HL-60/S4 treated with phorbol 12-myristate 13-acetate at 8.2 ng/mL for 4 days and 3 days (cell line): ENCODE data around the gene BTRC.

Experiments used
- in situ Hi-C: fragments of 300-500 bp; cut with MboI; formaldehyde crosslinking; loops from 2 replicates; pipeline ENCODE4 v1.15.0; 2022; ENCODE audit warnings: low sequenced_read_pairs

The BTRC gene

DNA sequence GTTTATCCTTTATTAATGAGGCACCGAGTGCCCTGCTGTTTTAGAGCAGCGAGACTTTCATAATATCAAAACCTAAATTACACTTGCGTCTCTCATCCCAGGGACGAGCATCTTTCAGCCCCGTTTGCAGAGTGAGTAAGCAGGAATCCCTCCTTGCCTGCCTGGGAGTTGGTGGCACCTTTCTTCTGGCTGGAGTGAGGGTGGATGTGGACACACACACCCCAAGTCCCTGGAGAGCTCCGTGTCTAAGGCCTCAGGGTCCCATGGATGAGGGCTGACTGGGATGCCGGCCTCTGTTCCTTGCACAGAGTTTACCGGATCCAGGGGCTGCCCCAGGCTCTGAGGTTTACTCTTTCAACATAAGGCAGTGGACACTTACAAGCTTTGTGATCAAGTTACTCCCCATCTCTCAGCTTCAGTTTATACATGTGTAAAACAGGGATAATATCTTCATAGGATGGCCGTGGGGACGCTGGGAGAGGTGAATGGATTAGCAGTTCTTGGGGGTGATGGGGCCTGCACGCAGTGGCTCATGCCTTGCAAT is 209.6 kb downstream of the BTRC start:
- in situ Hi-C loops: loop anchor here (25.0 kb wide), 1 partner anchor 351 kb away; no protein-coding TSS in a partner anchor

DNA sequence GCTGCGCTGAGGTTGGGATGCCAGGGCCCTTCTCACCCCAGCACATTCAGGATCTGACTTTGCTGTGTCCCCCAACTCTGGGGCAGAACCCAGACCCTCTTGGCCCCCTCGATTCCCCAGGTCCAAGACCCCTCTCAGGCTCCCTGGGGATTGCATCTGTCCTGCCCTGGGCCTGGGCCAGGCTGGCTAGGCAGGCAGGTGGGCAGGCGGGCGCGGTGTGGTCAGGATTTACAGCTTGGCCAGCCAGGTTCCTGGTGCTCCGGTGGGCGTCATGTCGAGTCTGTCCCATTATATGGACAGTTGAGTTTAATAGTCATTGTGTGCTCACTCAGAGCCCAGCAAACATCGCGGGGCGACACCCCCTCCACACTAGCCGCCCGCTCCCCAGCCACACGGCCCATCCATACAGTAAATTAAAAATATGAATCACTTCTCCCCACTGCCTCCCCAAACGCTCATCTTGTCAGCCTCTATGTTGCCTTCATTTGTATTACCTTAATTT is 210.6 kb downstream of the BTRC start:
- in situ Hi-C loops: loop anchor here (25.0 kb wide), 1 partner anchor 352 kb away; no protein-coding TSS in a partner anchor

DNA sequence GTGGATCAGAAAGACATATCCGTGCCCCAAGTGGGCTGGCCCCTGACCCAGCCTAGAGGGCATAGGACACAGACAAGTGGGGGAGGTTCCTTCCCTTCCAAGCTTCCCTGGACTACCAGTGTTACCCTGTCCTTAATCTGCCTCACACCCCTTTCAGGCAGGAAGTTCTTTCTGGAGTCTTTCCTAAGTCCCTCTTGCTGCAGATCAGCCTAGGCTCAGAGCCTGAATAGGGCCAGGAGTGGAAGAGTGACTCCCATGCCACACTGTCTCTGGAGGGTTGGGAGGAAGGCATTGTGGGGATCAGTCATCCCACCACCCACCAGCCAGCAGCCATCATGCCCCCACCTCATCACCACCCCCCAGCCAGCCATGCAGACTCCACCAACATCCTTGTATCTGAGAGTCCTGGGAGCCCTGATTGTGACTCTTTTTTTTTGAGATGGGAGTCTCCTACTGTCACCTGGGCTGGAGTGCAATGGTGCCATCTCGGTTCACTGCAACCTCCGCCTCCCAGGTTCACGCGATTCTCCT is 211.5 kb downstream of the BTRC start:
- in situ Hi-C loops: loop anchor here (25.0 kb wide), 1 partner anchor 353 kb away; no protein-coding TSS in a partner anchor

DNA sequence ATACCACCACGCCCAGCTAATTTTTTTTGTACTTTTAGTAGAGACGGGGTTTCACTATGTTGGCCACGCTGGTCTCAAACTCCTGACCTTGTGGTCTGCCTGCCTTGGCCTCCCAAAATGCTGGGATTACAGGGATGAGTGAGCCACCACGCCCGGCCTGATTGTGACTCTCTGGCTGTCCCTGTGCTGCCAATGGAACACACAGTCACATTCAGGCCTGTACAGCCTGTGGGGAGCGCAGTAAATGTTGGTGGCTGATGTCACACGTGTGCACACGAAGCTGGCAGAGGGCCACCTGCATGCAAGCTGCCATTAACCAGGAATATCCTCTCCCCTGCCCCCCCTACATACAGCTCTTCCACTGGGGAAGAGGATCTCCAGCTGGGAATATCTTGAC is 212.0 kb downstream of the BTRC start:
- in situ Hi-C loops: loop anchor here (25.0 kb wide), 1 partner anchor 354 kb away; no protein-coding TSS in a partner anchor

DNA sequence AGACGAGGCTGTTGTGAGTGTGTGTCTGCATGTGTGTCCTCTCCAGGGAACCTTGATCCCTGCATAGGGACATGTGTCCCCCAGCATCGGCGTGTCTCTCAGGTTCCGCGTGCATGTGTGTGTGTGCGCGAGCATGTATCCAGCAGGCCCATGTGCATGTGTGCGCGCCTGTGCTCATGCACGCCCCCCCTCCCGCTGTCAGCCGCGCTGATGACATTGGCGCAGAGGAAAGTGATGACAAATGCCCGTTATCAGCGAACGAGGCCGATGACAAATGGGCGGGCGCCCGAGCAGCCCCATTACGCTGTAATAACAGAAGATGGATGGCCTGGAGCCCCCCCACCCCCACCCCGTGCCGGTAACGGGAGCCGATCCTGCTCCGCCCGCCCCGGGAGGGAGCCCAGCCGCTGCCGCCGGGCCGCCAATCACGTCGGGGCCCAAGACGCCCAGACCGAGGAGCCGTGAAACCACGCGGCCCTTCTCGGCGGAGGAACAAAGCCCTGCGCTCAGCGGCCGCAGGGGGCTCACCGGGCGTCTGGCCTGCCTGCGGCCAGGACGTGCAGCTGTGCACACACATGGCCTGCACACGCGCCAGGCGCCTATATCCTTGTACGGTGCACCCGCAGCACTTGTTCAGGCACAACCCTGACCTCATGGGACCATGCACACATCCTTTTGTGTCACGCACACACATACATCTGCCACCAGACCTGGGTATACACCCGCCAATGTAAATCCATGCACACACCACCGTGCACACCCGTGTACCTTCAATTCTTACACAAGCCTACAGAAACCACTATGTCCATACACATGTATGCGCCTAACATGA is 212.6 kb downstream of the BTRC start:
- in situ Hi-C loops: loop anchor here (25.0 kb wide), 1 partner anchor 354 kb away; no protein-coding TSS in a partner anchor

DNA sequence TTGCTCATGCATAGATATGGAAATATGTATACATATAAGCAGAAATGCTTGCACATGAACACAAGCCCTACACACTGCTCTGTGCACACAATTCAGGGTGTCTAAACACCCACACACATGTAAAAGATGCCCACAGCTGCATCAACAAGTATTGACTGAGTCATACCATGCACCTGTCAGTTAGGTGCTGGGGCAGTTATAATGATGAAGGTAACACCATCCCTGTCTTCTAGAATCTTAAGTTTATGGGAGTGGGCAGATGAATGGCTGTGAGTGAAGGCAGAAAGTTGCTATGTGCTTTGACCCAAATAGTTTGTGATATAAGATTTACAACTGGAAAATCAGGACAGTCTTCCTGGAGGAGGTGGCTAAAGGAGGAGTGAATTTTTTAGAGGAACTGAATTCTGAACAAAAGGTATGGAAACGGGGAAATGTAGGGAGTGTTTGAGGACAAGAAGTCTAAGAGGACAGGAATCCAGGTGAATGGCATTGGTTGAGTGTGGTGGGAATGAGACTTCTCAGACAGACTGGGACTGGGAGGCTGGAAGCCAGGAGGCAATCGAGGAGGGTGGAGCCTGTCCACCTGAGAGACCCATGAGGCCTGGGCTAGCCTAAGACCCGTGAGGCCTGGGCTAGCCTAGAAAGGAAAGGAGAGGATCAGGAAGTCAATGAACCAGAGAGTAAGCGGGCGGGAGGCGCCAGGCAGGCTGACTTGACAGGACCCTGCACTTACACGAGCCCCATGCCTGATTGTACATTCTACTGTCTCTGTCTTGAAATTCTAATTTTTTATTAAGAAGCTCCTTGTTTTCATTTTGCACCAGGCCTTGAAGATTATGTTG is 213.4 kb downstream of the BTRC start:
- in situ Hi-C loops: loop anchor here (25.0 kb wide), 1 partner anchor 355 kb away; no protein-coding TSS in a partner anchor

DNA sequence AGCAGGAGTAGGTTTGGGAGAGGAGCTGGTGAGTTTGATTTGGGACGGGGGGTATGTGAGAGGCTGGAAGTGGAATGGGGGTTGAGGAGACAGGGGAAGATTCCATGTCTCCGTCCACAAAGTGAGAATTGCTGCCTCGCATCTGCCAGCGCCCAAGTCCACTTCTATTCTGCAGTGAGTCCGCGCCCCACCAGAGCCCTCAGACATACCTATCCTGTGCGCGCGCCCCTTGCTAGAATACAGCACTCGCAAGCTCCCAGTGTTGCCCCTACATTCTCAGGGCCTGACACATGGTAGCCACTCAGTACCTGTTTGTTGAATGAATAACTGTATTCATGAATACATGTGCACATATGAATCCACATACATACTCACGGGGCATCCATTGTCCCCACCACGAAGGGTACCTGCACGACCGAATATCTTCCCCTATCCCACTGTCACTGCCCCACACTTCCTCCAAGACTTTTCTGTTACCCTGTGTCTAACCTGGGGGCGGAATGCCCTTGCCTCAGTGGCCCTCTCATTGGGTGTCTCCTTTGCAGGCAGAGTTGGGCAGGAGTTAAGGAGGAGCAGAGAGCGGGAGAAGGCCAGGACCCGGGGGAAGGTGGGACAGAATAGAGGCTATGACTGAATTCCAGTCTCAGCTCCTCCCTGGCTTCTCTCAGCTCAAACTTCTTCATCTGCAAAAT is 214.2 kb downstream of the BTRC start:
- in situ Hi-C loops: loop anchor here (25.0 kb wide), 1 partner anchor 356 kb away; no protein-coding TSS in a partner anchor

DNA sequence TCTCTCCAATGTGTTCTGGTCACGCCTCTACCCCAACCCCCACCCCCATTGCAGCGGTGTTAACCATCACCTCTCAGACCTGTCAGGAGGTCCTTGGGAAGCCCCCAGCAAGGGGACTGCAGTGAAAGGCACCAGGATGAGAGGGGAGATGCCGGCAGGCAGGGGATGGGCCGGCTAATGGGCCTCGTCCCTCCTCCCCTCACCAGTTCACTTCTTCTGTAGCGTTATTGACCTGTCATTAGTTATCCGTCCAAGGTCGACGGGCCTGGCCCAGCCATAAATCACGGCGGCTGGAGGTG is 215.3 kb downstream of the BTRC start:
- in situ Hi-C loops: loop anchor here (25.0 kb wide), 1 partner anchor 357 kb away; no protein-coding TSS in a partner anchor

DNA sequence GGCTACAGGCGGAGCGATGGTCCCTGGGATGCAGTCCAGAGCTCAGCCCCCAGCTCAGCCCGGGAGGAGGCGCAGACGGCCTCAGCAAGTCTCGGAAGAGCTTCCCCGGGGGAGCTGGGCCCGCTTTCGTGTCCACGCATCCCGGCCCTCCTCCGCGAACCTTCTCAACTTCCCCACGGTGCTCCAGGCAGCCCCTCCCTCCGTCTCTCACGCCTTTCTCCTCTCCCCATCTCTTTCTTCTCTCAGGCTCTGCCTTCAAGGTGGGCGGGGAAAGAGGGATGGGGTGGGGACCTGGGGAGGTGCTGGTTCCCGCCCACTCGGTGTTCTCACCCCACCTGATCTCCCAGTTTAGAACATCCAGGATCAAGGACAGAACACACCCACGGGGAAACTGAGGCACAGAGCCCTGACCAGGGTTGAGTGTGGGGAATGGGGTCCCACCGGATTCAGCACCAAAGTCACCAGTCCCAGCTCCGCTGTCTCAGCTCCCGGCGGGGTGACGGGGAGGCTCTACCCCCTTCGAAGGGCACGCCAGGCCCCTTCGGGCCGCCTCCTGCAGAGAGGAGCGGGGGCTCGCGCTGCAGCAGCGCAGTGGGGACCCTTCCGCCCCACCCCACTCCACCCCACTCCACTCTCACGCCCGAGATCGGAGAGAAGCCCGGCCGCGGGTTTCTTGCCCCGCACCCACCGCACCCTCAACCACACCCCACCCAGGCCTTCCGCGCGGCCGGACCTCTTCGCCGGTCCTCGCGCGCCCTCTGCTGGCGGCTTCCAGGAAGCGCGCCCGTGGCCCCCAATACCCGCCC is 215.9 kb downstream of the BTRC start:
- in situ Hi-C loops: loop anchor here (25.0 kb wide), 1 partner anchor 358 kb away; no protein-coding TSS in a partner anchor

DNA sequence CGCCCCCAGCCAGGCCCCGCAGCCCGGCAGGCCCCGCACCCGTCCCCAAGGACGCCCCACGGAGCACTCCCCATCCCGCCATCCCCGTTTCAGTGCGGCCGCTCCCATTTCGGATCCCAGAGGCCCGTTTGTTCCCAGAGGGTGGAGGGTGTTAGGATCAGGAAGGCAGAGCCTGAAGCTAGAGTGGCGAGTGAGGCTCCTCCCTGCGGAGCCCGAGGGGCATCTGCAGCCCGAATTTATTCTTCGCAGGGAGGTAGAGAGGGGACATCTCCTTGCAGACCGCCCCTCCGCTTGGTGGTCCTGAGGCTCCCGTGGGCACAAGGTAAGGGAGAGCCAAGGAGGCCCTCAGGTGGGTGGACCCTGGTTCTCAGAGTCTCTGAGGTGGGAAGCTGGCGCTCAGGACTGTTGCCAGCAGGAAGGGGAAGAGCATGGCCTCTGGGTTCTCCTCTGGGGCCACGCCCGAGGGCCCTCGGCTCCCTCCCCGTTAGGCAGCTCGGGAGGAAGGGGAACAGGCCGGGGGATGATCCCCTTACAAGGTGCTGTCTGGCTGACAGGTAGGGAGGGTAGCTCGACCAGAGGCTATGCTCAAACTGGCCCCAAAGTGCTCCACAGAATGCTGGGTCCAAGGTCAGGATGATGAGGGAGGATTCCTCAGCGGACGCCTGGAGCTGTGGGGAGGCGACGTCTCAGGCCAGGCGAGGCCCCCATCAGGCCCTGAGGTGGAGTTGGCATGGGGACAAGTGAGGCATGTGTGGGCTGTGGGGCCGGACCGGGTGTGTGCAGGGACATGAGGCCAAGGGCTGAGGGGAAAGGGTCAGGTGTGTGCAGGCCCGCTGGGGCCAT is 216.7 kb downstream of the BTRC start:
- in situ Hi-C loops: loop anchor here (25.0 kb wide), 1 partner anchor 358 kb away; no protein-coding TSS in a partner anchor

DNA sequence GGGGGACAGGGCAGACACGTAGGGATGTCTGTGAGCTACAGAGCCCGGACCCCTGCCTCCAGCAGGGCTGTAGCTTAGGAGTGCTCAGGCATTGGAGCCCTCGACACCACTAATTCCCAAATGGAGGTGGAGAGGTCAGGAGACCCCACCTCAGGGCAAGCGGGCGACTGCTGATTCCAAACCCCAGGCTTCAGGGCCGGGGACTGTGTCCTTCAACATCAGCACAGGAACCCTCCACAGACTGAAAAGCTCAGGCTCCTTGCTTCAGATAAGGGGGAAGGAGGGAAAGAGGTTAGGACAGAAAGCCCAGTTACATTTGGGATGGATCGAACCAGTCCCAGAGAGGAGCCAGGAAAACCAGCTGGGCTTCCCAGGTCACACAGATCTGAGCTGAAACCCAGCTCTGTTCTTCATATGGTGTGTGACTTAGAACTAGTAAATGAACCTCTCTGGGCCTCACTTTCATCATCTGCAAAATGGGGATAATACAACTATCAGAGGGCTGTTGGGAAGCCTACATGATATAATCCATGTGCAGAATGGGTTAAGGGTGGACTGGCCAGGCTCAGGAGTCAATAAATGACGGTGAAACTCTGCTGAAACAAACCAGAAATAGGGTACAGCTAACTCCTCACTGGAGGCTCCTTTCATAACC is 217.4 kb downstream of the BTRC start:
- in situ Hi-C loops: loop anchor here (25.0 kb wide), 1 partner anchor 359 kb away; no protein-coding TSS in a partner anchor

DNA sequence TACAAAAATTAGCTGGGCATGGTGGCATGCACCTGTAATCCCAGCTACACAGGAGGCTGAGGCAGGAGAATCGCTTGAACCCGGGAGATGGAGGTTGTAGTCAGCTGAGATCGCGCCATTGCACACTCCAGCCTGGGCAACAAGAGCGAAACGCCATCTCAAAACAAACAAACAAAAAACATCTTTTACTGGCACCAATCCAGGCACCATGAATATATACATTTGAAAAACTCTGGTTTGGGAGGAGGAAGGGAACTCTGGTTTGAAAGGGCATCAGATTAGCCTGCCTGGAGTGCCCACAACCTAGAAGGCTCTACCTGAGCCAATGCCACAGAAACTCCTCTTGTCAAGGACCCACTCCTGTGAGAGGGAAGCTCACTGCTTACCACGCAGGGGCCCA is 218.2 kb downstream of the BTRC start:
- in situ Hi-C loops: loop anchor here (25.0 kb wide), 1 partner anchor 360 kb away; no protein-coding TSS in a partner anchor

DNA sequence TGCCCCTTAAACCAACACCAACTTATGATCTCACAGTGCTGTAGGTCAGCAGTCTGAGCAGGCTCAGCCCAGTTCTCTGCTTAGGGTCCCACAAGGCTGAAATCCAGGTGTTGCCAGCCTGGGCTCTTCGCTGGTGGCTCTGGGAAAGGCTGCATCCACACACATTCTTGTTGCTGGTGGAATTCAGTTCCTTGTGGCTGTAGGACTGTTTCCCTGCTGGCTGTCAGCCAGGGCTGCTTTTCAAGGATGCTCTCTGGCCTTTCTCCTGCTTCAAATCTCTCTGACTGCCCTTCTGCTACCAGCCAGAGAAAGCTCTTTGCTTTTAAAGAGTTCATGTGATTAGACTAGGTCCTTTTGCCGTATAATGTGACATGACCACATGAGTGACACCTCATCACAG is 218.8 kb downstream of the BTRC start:
- in situ Hi-C loops: loop anchor here (25.0 kb wide), 1 partner anchor 360 kb away; no protein-coding TSS in a partner anchor

DNA sequence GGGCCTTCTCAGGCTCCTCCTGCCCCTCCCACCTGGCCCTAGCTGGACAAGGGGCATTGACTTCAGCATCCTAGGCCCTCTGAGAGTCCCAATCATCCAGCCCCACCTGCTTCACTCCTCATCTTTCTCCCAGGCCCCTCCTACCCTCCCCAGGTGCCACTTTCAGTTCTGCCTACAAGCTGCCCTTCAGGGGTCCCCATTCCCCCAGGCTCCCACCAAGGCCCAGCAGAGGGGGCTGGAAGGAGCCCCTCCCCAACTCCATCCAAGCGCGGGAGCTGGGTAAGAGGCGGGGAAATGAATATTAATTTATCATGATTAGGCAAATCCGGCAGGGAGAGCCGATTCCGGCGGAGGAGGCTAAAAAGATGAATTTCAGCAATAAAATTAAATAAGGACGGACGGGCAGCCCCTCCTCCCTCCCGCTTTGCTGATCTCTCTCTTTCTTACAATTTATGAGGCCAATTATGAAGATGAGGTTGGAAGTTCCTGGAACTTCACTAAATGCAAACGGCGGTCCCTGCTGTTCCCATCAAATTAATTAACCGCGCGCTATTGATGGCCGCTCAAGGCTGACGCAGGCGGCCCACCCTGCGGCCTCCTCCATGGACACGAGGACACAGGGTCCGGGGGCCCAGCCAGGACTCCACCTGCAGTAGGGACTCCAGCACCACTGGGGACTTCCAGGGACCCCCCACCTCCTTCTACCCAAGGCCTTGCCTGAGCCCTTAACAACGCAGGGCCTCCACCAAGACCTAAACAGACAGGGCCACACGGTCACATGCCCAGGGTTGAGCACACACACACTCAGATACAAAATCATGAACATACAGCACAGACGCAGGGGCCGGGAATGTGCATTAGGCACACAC is 220.2 kb downstream of the BTRC start:
- in situ Hi-C loops: loop anchor here (25.0 kb wide), 1 partner anchor 362 kb away; no protein-coding TSS in a partner anchor

DNA sequence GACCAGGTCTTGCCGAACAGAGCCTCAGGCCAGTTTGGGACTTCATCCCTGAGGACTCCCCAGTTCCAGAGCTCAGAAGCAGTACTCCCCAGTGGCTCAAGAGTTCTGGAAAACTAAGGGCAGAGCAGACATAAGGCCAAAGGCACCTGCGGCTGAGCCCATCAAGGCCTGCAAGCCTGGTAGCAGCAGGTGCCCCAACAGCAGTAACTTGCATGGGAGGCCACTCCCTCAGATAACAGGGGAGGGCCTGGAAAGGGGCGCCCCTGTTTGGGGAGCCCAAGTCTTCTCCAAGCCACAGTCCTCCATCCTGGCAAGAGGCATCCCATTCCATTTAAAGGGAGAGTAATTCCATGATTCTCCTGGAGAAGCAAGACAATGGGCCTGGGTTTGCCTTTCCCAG is 221.1 kb downstream of the BTRC start:
- in situ Hi-C loops: no loop called here

DNA sequence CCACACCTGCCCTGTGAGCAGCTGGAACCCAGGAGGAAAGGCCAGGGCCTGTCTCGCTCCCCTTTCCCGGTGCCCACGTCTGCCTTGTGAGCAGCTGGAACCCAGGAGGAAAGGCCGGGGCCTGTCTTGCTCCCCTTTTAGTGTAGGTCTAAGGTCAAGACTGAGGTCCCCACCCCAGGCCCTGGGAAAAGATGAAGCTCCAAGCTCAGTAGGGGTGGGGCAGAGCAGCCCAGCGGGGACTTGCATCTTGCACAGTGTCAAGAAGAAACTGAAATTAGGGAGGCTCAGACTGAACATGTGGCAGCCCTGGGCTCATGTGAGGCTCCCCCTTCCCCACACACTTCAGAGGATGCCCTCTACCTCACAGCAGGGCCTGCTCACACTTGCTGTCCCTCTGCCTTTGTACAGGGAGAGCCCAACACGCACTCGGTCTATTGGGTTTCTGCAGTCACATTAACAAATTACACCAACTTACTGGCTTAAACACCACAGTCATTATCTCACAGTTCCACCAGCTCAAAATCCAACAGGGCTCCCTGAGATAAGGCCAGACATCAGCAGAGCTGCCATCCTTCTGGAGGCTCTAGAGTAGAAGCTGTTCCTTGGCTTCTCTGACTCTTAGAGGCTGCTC is 221.7 kb downstream of the BTRC start:
- in situ Hi-C loops: no loop called here
